ENCODE data around the gene ZNF799. TPM values are rescaled to one million over a fixed set of nuclear protein-coding genes. Genes with fewer than 3 reads are reported as not detected.

The ZNF799 gene
- total and polyA plus RNA-seq, 8 donors: 0.45 to 6.7 (median 2.9) TPM

GRCh38 chr19:12353375-12353774, 47.7 kb downstream of the ZNF799 start:
- no peaks in the 10 kb centered on the region for H3K4me1 ChIP-seq
- DNase-seq: no peak
- peaks cover 25 to 83% (median 60%) of the 10 kb centered on the region in 4 donors for H3K9me3 ChIP-seq
- H3K36me3 ChIP-seq: peaks cover 17 to 50% (median 30%) of the 10 kb centered on the region in 4 donors
- H3K27ac ChIP-seq: no peak overlapping the region
- TF ChIP-seq POLR2A (IDR thresholded peaks at IDR 0.05) (no peak), EP300 (IDR thresholded peaks at IDR 0.05) (no peak), POLR2AphosphoS5 (IDR thresholded peaks at IDR 0.05) (no peak), CTCF (IDR thresholded peaks at IDR 0.05) (no peak)
- WGBS, 5 donors: 91 to 92% (median 91%) methylated on average over 4 of the region's 4 CpGs
- intact Hi-C loops (cut with DNase I; ENCODE audit: low total_unique reads): no loop called here
- no peaks in the 10 kb centered on the region for H3K27me3 ChIP-seq
- H3K4me3 ChIP-seq: no peak overlapping the region

GRCh38 chr19:12350890-12351197, 50.2 kb downstream of the ZNF799 start:
- Histone ChIP-seq H3K27ac (no peak overlapping the region), H3K36me3 (peaks cover 17 to 50% (median 35%) of the 10 kb centered on the region in 4 donors), H3K27me3 (no peaks in the 10 kb centered on the region), H3K4me3 (no peak overlapping the region), H3K9me3 (peaks cover 27 to 97% (median 70%) of the 10 kb centered on the region in 4 donors), H3K4me1 (no peaks in the 10 kb centered on the region)
- no peak for TF ChIP-seq CTCF (IDR thresholded peaks at IDR 0.05)
- TF ChIP-seq EP300 (IDR thresholded peaks at IDR 0.05): no peak
- no peak for TF ChIP-seq POLR2AphosphoS5 (IDR thresholded peaks at IDR 0.05)
- TF ChIP-seq POLR2A (IDR thresholded peaks at IDR 0.05): no peak
- no peak for DNase-seq
- 92 to 98% (median 95%) methylated on average over 5 of the region's 5 CpGs for WGBS, 5 donors
- intact Hi-C loops (cut with DNase I; ENCODE audit: low total_unique reads): no loop called here

GRCh38 chr19:12350185-12350889, 50.7 kb downstream of the ZNF799 start:
- no peak for DNase-seq
- TF ChIP-seq POLR2A (IDR thresholded peaks at IDR 0.05) (no peak), CTCF (IDR thresholded peaks at IDR 0.05) (no peak), EP300 (IDR thresholded peaks at IDR 0.05) (no peak), POLR2AphosphoS5 (IDR thresholded peaks at IDR 0.05) (no peak)
- intact Hi-C loops (cut with DNase I; ENCODE audit: low total_unique reads): no loop called here
- H3K27ac ChIP-seq: no peak overlapping the region
- peaks cover 27 to 97% (median 70%) of the 10 kb centered on the region in 4 donors for H3K9me3 ChIP-seq
- no peak overlapping the region for H3K4me3 ChIP-seq
- no peaks in the 10 kb centered on the region for H3K4me1 ChIP-seq
- H3K27me3 ChIP-seq: no peaks in the 10 kb centered on the region
- 96 to 98% (median 98%) methylated on average over 8 of the region's 8 CpGs for WGBS, 5 donors
- peaks cover 17 to 54% (median 35%) of the 10 kb centered on the region in 4 donors for H3K36me3 ChIP-seq

GRCh38 chr19:12346896-12347295, 54.2 kb downstream of the ZNF799 start:
- TF ChIP-seq EP300 (IDR thresholded peaks at IDR 0.05): no peak
- no peak for TF ChIP-seq CTCF (IDR thresholded peaks at IDR 0.05)
- no peak for TF ChIP-seq POLR2AphosphoS5 (IDR thresholded peaks at IDR 0.05)
- TF ChIP-seq POLR2A (IDR thresholded peaks at IDR 0.05): no peak
- no peak for DNase-seq
- Histone ChIP-seq H3K36me3 (peaks cover 17 to 37% (median 29%) of the 10 kb centered on the region in 4 donors), H3K27ac (no peak overlapping the region), H3K4me3 (no peak overlapping the region), H3K4me1 (no peaks in the 10 kb centered on the region), H3K9me3 (peaks cover 27 to 95% (median 52%) of the 10 kb centered on the region in 4 donors), H3K27me3 (no peaks in the 10 kb centered on the region)
- 47 to 68% (median 61%) methylated on average over 2 of the region's 2 CpGs for WGBS, 5 donors
- intact Hi-C loops (cut with DNase I; ENCODE audit: low total_unique reads): no loop called here
